ENCODE results near the gene ASB18. TPM values are rescaled to one million over a fixed set of nuclear protein-coding genes. Genes with fewer than 3 reads are reported as not detected.

Gene ASB18
- total and polyA plus RNA-seq, 10 of the 15 experiments (the other 5 are each of a cell fraction or from before 2014, with no cell fraction given) = not detected

GRCh38 chr2:236311286-236311685, 47.1 kb upstream of the ASB18 start:
- Histone ChIP-seq H3K4me3 (no peak overlapping the region), H3K79me2 (ENCODE audit: control insufficient read depth, insufficient read depth, low read length) (no peaks in the 10 kb centered on the region), H3K9me3 (replicated peaks; ENCODE audit: control insufficient read depth, insufficient read depth, low read length) (no peaks in the 10 kb centered on the region), H2AFZ (ENCODE audit: control insufficient read depth, low read depth, low read length) (no peak overlapping the region), H3K4me1 (ENCODE audit: control insufficient read depth, insufficient read depth, low read length) (no peaks in the 10 kb centered on the region), H4K20me1 (ENCODE audit: control insufficient read depth, insufficient read depth) (no peaks in the 10 kb centered on the region), H3K27ac (ENCODE audit: control insufficient read depth, insufficient read depth) (no peak overlapping the region), H3K27me3 (replicated peaks in 1 of 2; ENCODE audit: control insufficient read depth in 2 of 2, insufficient read depth in 2 of 2, low read length in 1 of 2) (no peaks in the 10 kb centered on the region; a peak in 1 of 4 replicates), H3K4me2 (ENCODE audit: control insufficient read depth, insufficient read depth) (no peak overlapping the region), H3K9ac (ENCODE audit: control insufficient read depth, insufficient read depth, low read length) (no peak overlapping the region), H3K36me3 (ENCODE audit: control insufficient read depth in 2 of 2, insufficient read depth in 2 of 2, low read length in 1 of 2) (no peaks in the 10 kb centered on the region)
- no peak for FAIRE-seq
- no peak for DNase-seq (ENCODE audit: low read depth, low spot score)
- RAD21 ChIA-PET (ENCODE audit: unreplicated experiment) = no interaction called here
- CTCF ChIA-PET = interaction anchor here (0.8 to 2.8 kb wide), 4 partner anchors 24 to 762 kb away, joined by 3 to 19 read pairs (median 4); no protein-coding TSS in a partner anchor
- in situ Hi-C loops (cut with MboI) (no loop called here), intact Hi-C loops (cut with micrococcal nuclease; ENCODE audit: unreplicated experiment) (no loop called here)
- POLR2A ChIA-PET = no interaction called here
- WGBS (ENCODE audit: insufficient coverage, insufficient replicate concordance, low lambda C conversion rate, missing lambda C conversion rate) = 17% methylated on average over 3 of the region's 3 CpGs
- SMC1A ChIA-PET (ENCODE audit: uncharacterized antibody, unreplicated experiment) = interaction anchor here (0.9 kb wide), 1 partner anchor 714 kb away, joined by 3 read pairs; no protein-coding TSS in a partner anchor
- no peak for ATAC-seq
- TF ChIP-seq IKZF1 (conservative IDR thresholded peaks at IDR 0.05) = no peak
- TF ChIP-seq ATF2 (IDR thresholded peaks at IDR 0.05; ENCODE audit: low read length) = no peak
- no peak for TF ChIP-seq ZNF217 (IDR thresholded peaks at IDR 0.05)
- TF ChIP-seq RAD51 (IDR thresholded peaks at IDR 0.05) = no peak
- TF ChIP-seq MAX (IDR thresholded peaks at IDR 0.05; ENCODE audit: low read depth, low read length) = no peak
- no peak for TF ChIP-seq SMAD1 (IDR thresholded peaks at IDR 0.05; ENCODE audit: low read depth, partially characterized antibody)
- no peak for TF ChIP-seq TCF12 (IDR thresholded peaks at IDR 0.05; ENCODE audit: low read depth, low read length)
- TF ChIP-seq JUND (IDR thresholded peaks at IDR 0.05; ENCODE audit: low read depth, low read length) = no peak
- no peak for TF ChIP-seq HDGF (IDR thresholded peaks at IDR 0.05)
- TF ChIP-seq CBX5 (IDR thresholded peaks at IDR 0.05; ENCODE audit: low read depth) = no peak
- no peak for TF ChIP-seq TCF7 (IDR thresholded peaks at IDR 0.05; ENCODE audit: borderline replicate concordance)
- TF ChIP-seq ELK1 (IDR thresholded peaks at IDR 0.05; ENCODE audit: low read depth, low read length) = no peak
- TF ChIP-seq KDM1A (IDR thresholded peaks at IDR 0.05; ENCODE audit: borderline replicate concordance) = no peak
- TF ChIP-seq USF1 (IDR thresholded peaks at IDR 0.05; ENCODE audit: borderline replicate concordance, extremely low read length, insufficient read depth, low read depth, low read length) = no peak
- TF ChIP-seq MEF2A (IDR thresholded peaks at IDR 0.05; ENCODE audit: insufficient read depth, low read depth, low read length) = no peak
- TF ChIP-seq ZBTB33 (IDR thresholded peaks at IDR 0.05) = no peak
- TF ChIP-seq WRNIP1 (IDR thresholded peaks at IDR 0.05; ENCODE audit: borderline replicate concordance, low read depth, low read length) = no peak
- no peak for TF ChIP-seq MYB (IDR thresholded peaks at IDR 0.05; ENCODE audit: borderline replicate concordance, low read depth, low read length)
- BruUV-seq (replicated peaks) = no TSS peak

All from GM12878 (cell line).